ENCODE results near the gene RPS19BP1.

- TF ChIP-seq, protein P1, sequence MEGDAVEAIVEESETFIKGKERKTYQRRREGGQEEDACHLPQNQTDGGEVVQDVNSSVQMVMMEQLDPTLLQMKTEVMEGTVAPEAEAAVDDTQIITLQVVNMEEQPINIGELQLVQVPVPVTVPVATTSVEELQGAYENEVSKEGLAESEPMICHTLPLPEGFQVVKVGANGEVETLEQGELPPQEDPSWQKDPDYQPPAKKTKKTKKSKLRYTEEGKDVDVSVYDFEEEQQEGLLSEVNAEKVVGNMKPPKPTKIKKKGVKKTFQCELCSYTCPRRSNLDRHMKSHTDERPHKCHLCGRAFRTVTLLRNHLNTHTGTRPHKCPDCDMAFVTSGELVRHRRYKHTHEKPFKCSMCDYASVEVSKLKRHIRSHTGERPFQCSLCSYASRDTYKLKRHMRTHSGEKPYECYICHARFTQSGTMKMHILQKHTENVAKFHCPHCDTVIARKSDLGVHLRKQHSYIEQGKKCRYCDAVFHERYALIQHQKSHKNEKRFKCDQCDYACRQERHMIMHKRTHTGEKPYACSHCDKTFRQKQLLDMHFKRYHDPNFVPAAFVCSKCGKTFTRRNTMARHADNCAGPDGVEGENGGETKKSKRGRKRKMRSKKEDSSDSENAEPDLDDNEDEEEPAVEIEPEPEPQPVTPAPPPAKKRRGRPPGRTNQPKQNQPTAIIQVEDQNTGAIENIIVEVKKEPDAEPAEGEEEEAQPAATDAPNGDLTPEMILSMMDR (IDR thresholded peaks at IDR 0.05; ENCODE audit: control extremely low read depth in 1 of 3, insufficient read depth in 1 of 3, low read depth in 1 of 3, low read length in 3 of 3), result no peak
- TF ChIP-seq, protein P2, sequence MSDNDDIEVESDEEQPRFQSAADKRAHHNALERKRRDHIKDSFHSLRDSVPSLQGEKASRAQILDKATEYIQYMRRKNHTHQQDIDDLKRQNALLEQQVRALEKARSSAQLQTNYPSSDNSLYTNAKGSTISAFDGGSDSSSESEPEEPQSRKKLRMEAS (IDR thresholded peaks at IDR 0.05), result peak; percentile 82
- TF ChIP-seq ZNF274 (IDR thresholded peaks at IDR 0.05; ENCODE audit: borderline replicate concordance, extremely low read depth, low read length) (no peak), POLR2AphosphoS5 (IDR thresholded peaks at IDR 0.05; ENCODE audit: low read depth, low read length) (peak; percentile 70), EGR1 (IDR thresholded peaks at IDR 0.05; ENCODE audit: borderline replicate concordance, low read depth, low read length) (peak; percentile 97), POLR2A (IDR thresholded peaks at IDR 0.05; ENCODE audit: control extremely low read depth in 1 of 2, low read depth in 2 of 2, low read length in 2 of 2) (peak in 1 of 2 experiments; percentile 77; a peak in 2 of 3 replicates), SIN3A (conservative IDR thresholded peaks at IDR 0.05 in 1 of 2, IDR thresholded peaks at IDR 0.05 in 1 of 2; ENCODE audit: low read depth in 1 of 2, low read length in 2 of 2) (peak; percentile 69 to 89; a peak in 3 of 4 replicates), EP300 (IDR thresholded peaks at IDR 0.05; ENCODE audit: borderline replicate concordance in 1 of 2, low read depth in 2 of 2, low read length in 2 of 2) (0 out of 3 replicates have a peak, but pooled peaks of 1 of the 2 experiments have one; percentile 20), RFX5 (IDR thresholded peaks at IDR 0.05; ENCODE audit: borderline replicate concordance, low read depth, low read length) (no peak), CHD2 (IDR thresholded peaks at IDR 0.05; ENCODE audit: low read length) (peak; percentile 52; the same call in 1 of the 2 replicates), BRCA1 (IDR thresholded peaks at IDR 0.05; ENCODE audit: low read depth, low read length) (no peak)
- TF ChIP-seq, protein P3, sequence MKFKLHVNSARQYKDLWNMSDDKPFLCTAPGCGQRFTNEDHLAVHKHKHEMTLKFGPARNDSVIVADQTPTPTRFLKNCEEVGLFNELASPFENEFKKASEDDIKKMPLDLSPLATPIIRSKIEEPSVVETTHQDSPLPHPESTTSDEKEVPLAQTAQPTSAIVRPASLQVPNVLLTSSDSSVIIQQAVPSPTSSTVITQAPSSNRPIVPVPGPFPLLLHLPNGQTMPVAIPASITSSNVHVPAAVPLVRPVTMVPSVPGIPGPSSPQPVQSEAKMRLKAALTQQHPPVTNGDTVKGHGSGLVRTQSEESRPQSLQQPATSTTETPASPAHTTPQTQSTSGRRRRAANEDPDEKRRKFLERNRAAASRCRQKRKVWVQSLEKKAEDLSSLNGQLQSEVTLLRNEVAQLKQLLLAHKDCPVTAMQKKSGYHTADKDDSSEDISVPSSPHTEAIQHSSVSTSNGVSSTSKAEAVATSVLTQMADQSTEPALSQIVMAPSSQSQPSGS (IDR thresholded peaks at IDR 0.05; ENCODE audit: low read length), result no peak
- TF ChIP-seq, protein P4, sequence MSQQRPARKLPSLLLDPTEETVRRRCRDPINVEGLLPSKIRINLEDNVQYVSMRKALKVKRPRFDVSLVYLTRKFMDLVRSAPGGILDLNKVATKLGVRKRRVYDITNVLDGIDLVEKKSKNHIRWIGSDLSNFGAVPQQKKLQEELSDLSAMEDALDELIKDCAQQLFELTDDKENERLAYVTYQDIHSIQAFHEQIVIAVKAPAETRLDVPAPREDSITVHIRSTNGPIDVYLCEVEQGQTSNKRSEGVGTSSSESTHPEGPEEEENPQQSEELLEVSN (IDR thresholded peaks at IDR 0.05), result 0 out of 2 replicates have a peak, but pooled peaks have one; percentile 20
These were observed at the start of gene RPS19BP1 for GRCh38 chr22:39532215-39533073.
